ENCODE results near the gene RRAD.
A peak's percentile ranks its signal among the peaks of the same experiment; 100 is the strongest.
"Not testable (repeated sequence)": the region's sequence is repeated elsewhere in the genome, so short reads cannot be mapped to it uniquely, and the experiment has no call there.

RRAD gene

GRCh38 chr16:66950971-66951790 lies 25.8 kb upstream of the RRAD start:
- DNase-seq (ENCODE audit: low spot score): no peak

- no peak for DNase-seq (ENCODE audit: low spot score)
Observed at GRCh38 chr16:66950437-66950836, 25.1 kb upstream of the RRAD start.

- DNase-seq (ENCODE audit: low spot score): no peak
Observed at GRCh38 chr16:66949472-66949871, 24.1 kb upstream of the RRAD start.

- DNase-seq (ENCODE audit: low spot score): no peak
Observed at GRCh38 chr16:66948837-66949225, 23.5 kb upstream of the RRAD start.

- no peak for DNase-seq (ENCODE audit: low spot score)
Observed at GRCh38 chr16:66948134-66948836, 22.9 kb upstream of the RRAD start.

- DNase-seq (ENCODE audit: low spot score): peak; percentile 88
Observed at GRCh38 chr16:66947302-66948065, 22.1 kb upstream of the RRAD start.

- DNase-seq (ENCODE audit: low spot score): no peak
Observed at GRCh38 chr16:66946974-66947301, 21.6 kb upstream of the RRAD start.

GRCh38 chr16:66946541-66946940 lies 21.2 kb upstream of the RRAD start:
- no peak for DNase-seq (ENCODE audit: low spot score)

GRCh38 chr16:66945939-66946338 lies 20.6 kb upstream of the RRAD start:
- DNase-seq (ENCODE audit: low spot score): no peak

GRCh38 chr16:66944971-66945370 lies 19.6 kb upstream of the RRAD start:
- not testable (repeated sequence) for DNase-seq (ENCODE audit: low spot score)

- no peak for DNase-seq (ENCODE audit: low spot score)
Observed at GRCh38 chr16:66944054-66944441, 18.7 kb upstream of the RRAD start.

GRCh38 chr16:66943426-66944053 lies 18.2 kb upstream of the RRAD start:
- no peak for DNase-seq (ENCODE audit: low spot score)

GRCh38 chr16:66942981-66943380 lies 17.6 kb upstream of the RRAD start:
- no peak for DNase-seq (ENCODE audit: low spot score)

GRCh38 chr16:66940236-66940635 lies 14.9 kb upstream of the RRAD start:
- DNase-seq (ENCODE audit: low spot score): no peak

GRCh38 chr16:66939366-66939765 lies 14.0 kb upstream of the RRAD start:
- no peak for DNase-seq (ENCODE audit: low spot score)

- no peak for DNase-seq (ENCODE audit: low spot score)
Observed at GRCh38 chr16:66937725-66938337, 12.5 kb upstream of the RRAD start.

GRCh38 chr16:66936889-66937554 lies 11.7 kb upstream of the RRAD start:
- DNase-seq (ENCODE audit: low spot score): peak; percentile 45

- DNase-seq (ENCODE audit: low spot score): no peak
Observed at GRCh38 chr16:66936462-66936861, 11.1 kb upstream of the RRAD start.

GRCh38 chr16:66935314-66936011 lies 10.1 kb upstream of the RRAD start, which contains the start of gene CES2:
TSS of gene CES2 (plus strand) at chr16:66935516. CDS start at chr16:66935636, 120 bp downstream.
- no peak for DNase-seq (ENCODE audit: low spot score)

GRCh38 chr16:66934839-66935313 lies 9.5 kb upstream of the RRAD start:
- not testable (repeated sequence) for DNase-seq (ENCODE audit: low spot score)

Data from hematopoietic multipotent progenitor cell treated with erythropoietin and hydrocortisone succinate and interleukin-3 and kit ligand, for 17 days (in vitro differentiated cells).